ENCODE results near the gene EFCAB11.

The EFCAB11 gene

GRCh38 chr14:89865153-89865552 is 89.4 kb downstream of the EFCAB11 start:
- DNase-seq (ENCODE audit: low read depth in 1 of 2, low spot score in 1 of 2) = no peak
- in situ Hi-C loops (cut with HindIII; ENCODE audit: low pct_unique_long_range_greater_than_20kb, low sequenced_read_pairs) = no loop called here
- TF ChIP-seq JUND (IDR thresholded peaks at IDR 0.05; ENCODE audit: low read depth) = no peak

DNA sequence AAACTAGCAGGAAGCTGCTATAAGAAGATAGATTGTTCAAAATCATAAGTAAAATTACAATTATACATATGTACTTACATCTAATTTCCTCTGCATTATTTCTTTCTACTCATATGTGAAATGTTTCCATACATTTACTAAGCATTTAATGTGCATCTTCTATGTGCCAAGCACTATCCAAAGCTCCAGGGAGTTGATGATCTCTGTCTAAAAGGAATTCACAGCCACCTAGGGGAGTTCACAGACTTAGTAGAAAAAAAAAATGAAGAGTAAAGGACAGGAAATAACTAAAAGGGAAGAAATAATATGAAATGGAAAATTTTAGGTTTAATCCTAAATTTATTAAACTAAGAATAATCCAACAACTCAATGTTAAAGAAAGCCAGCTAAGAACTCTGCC is 91.7 kb downstream of the EFCAB11 start:
- in situ Hi-C loops (cut with HindIII; ENCODE audit: low pct_unique_long_range_greater_than_20kb, low sequenced_read_pairs) = no loop called here
- no peak for DNase-seq (ENCODE audit: low read depth in 1 of 2, low spot score in 1 of 2)
- no peak for TF ChIP-seq JUND (IDR thresholded peaks at IDR 0.05; ENCODE audit: low read depth)

- no peak for TF ChIP-seq JUND (IDR thresholded peaks at IDR 0.05; ENCODE audit: low read depth)
- no peak for DNase-seq (ENCODE audit: low read depth in 1 of 2, low spot score in 1 of 2)
- in situ Hi-C loops (cut with HindIII; ENCODE audit: low pct_unique_long_range_greater_than_20kb, low sequenced_read_pairs) = no loop called here
Observed at GRCh38 chr14:89861630-89862029, 92.9 kb downstream of the EFCAB11 start.

DNA sequence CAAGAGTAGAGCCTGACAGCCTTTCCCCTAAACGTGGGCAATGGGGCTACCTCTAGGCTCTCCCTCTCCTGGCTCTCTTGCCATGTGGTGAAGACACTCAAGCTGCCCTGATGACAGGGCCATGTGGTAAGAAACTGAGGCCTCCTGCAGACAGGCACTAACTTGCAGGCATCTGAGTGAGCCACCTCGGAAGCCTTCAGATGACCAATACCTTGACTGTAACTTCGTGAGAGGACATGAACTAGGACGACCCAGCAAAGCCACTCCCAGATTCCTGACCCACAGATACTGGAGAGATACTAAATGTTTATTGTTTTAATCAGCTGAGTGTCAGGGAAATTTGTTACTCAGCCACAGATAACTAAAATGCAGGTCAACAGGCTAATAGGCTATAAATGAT is 96.4 kb downstream of the EFCAB11 start:
- no peak for DNase-seq (ENCODE audit: low read depth in 1 of 2, low spot score in 1 of 2)
- in situ Hi-C loops (cut with HindIII; ENCODE audit: low pct_unique_long_range_greater_than_20kb, low sequenced_read_pairs) = no loop called here
- no peak for TF ChIP-seq JUND (IDR thresholded peaks at IDR 0.05; ENCODE audit: low read depth)

DNA sequence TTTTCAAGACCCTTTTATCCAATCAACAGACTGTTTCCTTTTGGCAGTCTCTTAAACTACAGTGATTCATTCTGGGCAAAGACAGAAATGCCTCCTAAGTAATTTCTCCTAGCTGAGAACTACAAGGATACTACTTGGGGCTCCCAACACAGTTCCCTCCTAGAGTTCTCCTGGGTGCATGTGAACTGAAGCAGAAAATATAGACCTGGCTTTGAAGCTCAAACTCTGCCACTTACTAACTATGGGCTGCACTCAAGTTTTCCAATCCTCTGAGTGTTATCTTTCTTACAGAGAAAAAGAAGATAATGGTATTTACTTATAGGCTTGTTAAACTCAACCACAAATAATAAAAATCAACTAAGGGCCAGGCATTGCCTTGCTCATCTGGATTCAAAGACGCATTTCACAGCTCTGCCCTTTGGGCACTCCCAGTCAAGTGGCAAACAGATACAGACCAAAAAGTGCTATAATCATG is 97.6 kb downstream of the EFCAB11 start:
- TF ChIP-seq JUND (IDR thresholded peaks at IDR 0.05; ENCODE audit: low read depth) = no peak
- DNase-seq (ENCODE audit: low read depth in 1 of 2, low spot score in 1 of 2) = no peak
- in situ Hi-C loops (cut with HindIII; ENCODE audit: low pct_unique_long_range_greater_than_20kb, low sequenced_read_pairs) = no loop called here

DNA sequence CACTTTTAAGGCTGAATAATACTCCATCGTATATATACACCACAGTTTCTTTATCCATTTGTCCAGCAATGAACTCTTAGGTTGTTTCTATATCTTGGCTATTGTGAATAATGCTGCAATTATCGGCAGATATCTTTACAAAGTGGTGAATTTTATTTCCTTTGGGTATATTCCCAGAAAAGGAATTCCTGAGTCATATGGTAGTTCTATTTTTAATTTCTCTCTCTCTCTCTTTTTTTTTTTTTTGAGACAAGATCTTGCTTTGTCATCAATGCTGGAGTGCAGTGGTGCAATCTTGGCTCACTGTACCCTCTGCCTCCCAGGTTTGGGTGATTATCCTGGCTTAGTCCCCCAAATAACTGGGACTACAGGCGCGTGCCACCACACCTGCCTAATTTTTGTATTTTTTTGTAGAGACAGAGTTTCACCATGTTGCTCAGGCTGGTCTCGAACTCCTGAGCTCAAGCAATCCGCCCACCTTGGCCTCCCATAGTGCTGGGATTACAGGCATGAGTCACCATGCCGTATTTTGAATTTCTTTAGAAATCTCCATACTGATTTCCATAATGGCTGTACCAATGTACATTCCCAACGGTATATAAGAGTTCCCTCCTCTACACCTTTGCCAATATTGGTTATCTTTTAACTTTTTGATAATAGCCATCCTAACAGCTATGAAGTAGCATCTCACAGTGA is 98.4 kb downstream of the EFCAB11 start:
- no peak for DNase-seq (ENCODE audit: low read depth in 1 of 2, low spot score in 1 of 2)
- in situ Hi-C loops (cut with HindIII; ENCODE audit: low pct_unique_long_range_greater_than_20kb, low sequenced_read_pairs) = no loop called here
- TF ChIP-seq JUND (IDR thresholded peaks at IDR 0.05; ENCODE audit: low read depth) = no peak

GRCh38 chr14:89853936-89854693 is 100.4 kb downstream of the EFCAB11 start:
- no peak for DNase-seq (ENCODE audit: low read depth in 1 of 2, low spot score in 1 of 2)
- TF ChIP-seq JUND (IDR thresholded peaks at IDR 0.05; ENCODE audit: low read depth) = no peak
- in situ Hi-C loops (cut with HindIII; ENCODE audit: low pct_unique_long_range_greater_than_20kb, low sequenced_read_pairs) = no loop called here

GRCh38 chr14:89851106-89851505 is 103.4 kb downstream of the EFCAB11 start:
- in situ Hi-C loops (cut with HindIII; ENCODE audit: low pct_unique_long_range_greater_than_20kb, low sequenced_read_pairs) = no loop called here
- no peak for DNase-seq (ENCODE audit: low read depth in 1 of 2, low spot score in 1 of 2)
- TF ChIP-seq JUND (IDR thresholded peaks at IDR 0.05; ENCODE audit: low read depth) = no peak

DNA sequence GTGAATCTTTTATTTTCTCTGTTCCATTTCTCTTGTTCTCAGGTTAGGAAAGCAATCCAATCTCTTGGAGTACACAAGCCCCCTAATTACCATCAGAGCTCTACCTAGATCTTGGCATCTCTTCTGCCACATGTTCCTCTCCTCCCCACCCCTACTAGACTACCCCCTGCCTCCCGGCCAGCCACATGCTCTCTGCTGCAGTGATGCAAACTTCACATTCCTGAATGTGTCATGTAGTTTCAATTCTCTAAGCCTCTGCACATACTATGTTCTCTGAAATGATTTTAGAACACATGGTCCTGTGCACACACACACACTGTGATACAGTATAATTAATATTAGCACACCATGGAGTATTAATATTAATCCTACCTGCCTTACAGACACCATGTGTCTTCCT is 104.6 kb downstream of the EFCAB11 start:
- in situ Hi-C loops (cut with HindIII; ENCODE audit: low pct_unique_long_range_greater_than_20kb, low sequenced_read_pairs) = no loop called here
- no peak for DNase-seq (ENCODE audit: low read depth in 1 of 2, low spot score in 1 of 2)
- no peak for TF ChIP-seq JUND (IDR thresholded peaks at IDR 0.05; ENCODE audit: low read depth)

DNA sequence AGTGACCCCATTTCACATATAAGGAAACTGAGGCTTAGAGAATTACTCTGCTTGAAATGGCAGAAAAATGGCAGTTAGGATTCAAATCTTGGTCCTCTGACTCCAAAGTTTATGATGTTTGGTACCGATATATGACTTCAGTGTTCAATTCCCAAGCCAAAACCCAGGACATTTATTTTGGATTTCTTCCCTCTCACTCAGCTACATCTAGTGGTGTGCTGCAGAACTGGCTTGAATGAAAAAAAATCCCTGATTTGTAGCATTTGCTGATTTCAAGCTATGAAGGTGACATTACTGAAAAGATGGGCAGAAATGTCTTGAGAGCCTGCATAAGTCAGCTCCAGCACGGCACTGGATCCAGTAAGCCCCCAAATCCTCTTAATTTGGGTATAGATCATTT is 106.4 kb downstream of the EFCAB11 start:
- in situ Hi-C loops (cut with HindIII; ENCODE audit: low pct_unique_long_range_greater_than_20kb, low sequenced_read_pairs) = no loop called here
- no peak for TF ChIP-seq JUND (IDR thresholded peaks at IDR 0.05; ENCODE audit: low read depth)
- no peak for DNase-seq (ENCODE audit: low read depth in 1 of 2, low spot score in 1 of 2)

DNA sequence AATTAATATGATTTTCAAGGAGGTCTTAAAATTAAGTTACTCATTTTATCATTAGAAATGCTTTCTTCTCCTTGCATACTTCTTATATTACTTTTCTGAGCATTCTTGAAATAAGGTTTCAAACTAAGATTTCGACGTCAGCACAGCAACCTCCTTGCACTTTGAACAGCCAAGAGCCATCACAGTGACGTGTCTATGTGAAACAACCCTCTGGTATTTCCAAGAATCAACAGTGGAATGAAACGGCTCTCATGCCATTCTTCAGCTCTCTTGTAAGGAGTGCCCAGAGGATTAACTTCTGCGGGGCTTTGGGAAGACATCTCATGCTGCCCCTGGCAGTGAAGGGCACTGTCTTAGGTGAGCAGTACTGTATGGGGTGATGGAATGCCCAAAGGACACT is 109.2 kb downstream of the EFCAB11 start:
- no peak for TF ChIP-seq JUND (IDR thresholded peaks at IDR 0.05; ENCODE audit: low read depth)
- DNase-seq (ENCODE audit: low read depth in 1 of 2, low spot score in 1 of 2) = no peak
- in situ Hi-C loops (cut with HindIII; ENCODE audit: low pct_unique_long_range_greater_than_20kb, low sequenced_read_pairs) = no loop called here

GRCh38 chr14:89844508-89844907 is 110.0 kb downstream of the EFCAB11 start:
- no peak for TF ChIP-seq JUND (IDR thresholded peaks at IDR 0.05; ENCODE audit: low read depth)
- in situ Hi-C loops (cut with HindIII; ENCODE audit: low pct_unique_long_range_greater_than_20kb, low sequenced_read_pairs) = no loop called here
- DNase-seq (ENCODE audit: low read depth in 1 of 2, low spot score in 1 of 2) = no peak

DNA sequence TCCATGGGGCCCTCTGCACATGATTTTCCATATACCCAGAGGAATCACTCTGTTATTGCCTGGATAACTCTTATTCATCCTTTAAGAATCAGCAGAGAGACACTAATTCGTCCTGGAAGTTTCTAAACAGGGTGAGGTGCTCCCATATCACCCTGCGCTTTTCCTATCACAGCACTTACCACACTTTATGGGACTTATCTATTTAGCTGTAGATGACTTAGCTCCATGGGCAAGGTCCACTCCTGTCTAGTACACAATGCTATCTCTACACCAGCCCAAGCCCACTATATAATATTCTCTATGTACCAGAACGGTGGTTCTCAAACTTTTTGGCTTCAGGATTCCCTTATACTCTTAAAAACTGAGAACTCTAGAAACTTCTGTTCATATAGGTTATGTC is 111.7 kb downstream of the EFCAB11 start:
- TF ChIP-seq JUND (IDR thresholded peaks at IDR 0.05; ENCODE audit: low read depth) = no peak
- no peak for DNase-seq (ENCODE audit: low read depth in 1 of 2, low spot score in 1 of 2)
- in situ Hi-C loops (cut with HindIII; ENCODE audit: low pct_unique_long_range_greater_than_20kb, low sequenced_read_pairs) = no loop called here

All from T47D (cell line).